ENCODE results near the gene NFASC.

GRCh38 chr1:204968135-204968534, 97.5 kb downstream of the NFASC start:
- TF ChIP-seq, protein P1, sequence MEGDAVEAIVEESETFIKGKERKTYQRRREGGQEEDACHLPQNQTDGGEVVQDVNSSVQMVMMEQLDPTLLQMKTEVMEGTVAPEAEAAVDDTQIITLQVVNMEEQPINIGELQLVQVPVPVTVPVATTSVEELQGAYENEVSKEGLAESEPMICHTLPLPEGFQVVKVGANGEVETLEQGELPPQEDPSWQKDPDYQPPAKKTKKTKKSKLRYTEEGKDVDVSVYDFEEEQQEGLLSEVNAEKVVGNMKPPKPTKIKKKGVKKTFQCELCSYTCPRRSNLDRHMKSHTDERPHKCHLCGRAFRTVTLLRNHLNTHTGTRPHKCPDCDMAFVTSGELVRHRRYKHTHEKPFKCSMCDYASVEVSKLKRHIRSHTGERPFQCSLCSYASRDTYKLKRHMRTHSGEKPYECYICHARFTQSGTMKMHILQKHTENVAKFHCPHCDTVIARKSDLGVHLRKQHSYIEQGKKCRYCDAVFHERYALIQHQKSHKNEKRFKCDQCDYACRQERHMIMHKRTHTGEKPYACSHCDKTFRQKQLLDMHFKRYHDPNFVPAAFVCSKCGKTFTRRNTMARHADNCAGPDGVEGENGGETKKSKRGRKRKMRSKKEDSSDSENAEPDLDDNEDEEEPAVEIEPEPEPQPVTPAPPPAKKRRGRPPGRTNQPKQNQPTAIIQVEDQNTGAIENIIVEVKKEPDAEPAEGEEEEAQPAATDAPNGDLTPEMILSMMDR (IDR thresholded peaks at IDR 0.05; ENCODE audit: low read depth, low read length): no peak
- TF ChIP-seq EZH2phosphoT487 (IDR thresholded peaks at IDR 0.05; ENCODE audit: low read depth): no peak
